HG03558 (cell line): Measurements from ENCODE around the gene MRPL19.

ENCODE experiments used
- ATAC-seq: cut with Tn5 transposase; IDR thresholded peaks from one replicate; pipeline ENCODE4 v1.9.1; 2021; ENCODE audit warnings: moderate number of reproducible peaks; ENCODE audit not compliant: unreplicated experiment; ENCODE audit errors: extremely low read depth

MRPL19 gene

DNA sequence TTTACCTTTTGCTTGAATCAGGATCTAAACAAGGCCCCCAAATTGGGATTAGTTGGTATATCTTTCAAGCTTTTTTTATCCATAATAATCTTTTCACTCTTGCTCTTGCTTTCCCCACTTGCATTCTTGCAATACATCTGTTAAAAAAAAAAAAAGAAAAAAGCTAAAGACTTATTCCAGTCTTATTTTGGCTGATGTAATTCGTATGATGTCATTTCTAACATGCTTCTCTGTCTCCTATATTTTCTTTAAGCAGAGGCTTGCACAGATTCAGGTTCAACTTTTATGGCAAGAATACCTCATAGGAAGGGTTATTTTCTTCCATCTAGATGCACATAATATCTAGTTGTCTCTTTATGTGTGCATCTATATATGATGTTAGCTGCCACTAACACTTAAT lies 73.9 kb downstream of the MRPL19 start:
- no peak for ATAC-seq

DNA sequence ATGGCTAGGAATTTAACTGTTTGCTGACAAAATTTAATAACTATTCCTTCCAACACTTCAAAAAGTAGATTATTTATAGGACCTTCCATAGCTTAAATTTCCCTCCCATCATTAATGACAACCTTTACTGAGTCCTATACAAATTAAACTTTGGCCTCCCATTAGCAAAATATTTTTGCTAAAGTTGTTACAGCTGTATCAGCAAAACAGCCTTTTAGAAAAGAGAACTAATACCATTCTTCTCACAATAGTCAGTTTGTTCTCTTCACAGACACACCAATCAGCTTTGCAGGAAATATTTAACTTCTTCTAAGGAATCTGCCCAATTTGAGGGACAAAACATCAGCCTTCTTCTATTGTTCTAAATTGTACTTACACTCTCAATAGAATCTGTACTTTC lies 76.1 kb downstream of the MRPL19 start:
- ATAC-seq, result no peak

DNA sequence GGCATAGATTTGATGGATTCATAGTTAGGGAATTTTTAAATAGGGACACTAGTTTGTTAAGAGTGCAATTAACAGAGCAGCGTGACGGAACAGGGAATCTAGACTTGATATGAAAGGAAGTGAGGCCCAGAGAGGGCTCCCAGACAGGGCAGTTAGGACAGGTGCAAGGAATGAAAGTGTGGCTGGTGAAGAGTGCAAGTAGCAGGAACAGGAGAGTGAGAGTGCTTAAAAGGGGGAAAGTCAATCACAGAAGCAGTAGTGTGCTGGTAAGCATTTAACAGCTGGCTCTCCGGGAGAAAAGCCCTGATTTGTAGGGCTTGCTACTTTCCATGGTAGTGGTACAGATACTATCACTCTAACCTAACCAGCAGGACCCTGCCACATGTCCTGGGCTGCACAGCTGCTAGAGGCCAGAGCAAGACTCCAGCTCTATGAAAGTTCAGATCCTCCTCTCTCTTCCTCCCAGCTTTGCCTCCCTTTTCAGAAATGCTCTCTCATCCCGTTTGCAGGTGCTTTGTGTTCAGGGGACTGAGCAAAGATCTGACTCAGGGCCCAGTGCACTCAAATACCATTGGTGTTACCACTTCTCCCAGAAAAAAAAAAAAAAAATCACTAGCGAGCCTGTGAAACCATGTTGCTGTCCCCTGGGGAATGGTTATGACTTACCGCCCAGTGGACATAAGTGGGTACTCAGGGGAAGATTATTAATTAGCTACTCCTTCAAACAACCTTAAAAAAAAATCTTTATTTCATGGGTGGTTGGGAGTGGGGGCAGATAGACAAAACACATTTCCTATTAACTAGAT lies 82.2 kb downstream of the MRPL19 start:
- no peak for ATAC-seq

DNA sequence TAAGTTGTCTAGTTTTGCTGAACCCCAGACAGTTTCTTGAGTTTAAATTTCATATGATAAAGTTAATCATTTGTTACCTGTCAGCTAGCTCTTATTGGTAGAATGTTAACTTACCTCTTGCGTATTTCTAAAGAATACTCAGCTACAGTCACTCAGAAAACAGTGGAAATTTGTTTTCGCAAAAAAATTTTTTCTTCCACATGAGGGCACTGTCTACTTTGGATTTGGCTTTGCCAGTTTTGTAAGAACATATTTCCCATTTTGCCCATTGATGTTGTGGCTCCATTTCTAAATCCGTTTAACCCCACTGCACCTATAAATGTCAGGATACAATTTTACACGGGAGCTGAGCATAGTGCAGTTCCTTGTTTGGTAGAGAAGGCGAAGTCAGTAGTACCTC lies 83.3 kb downstream of the MRPL19 start:
- ATAC-seq, result no peak

DNA sequence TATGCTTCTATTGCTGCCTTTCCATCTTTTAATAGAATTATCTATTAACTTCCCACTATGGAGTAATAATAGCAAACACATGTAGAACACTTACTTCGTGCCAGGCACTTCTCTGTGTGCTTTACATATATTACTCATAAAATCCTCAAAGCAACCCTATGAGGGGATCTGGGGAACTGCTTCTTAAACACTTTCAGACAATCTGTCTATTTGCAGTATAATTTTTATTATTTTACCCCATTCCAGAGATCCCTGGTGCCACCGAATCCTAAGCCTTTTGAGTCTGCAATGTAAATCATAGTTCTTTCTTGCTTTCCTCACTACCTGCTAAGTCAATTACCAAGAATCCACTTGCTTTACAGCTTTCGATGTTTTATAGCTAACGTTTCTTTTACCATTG lies 89.7 kb downstream of the MRPL19 start:
- ATAC-seq, result no peak

DNA sequence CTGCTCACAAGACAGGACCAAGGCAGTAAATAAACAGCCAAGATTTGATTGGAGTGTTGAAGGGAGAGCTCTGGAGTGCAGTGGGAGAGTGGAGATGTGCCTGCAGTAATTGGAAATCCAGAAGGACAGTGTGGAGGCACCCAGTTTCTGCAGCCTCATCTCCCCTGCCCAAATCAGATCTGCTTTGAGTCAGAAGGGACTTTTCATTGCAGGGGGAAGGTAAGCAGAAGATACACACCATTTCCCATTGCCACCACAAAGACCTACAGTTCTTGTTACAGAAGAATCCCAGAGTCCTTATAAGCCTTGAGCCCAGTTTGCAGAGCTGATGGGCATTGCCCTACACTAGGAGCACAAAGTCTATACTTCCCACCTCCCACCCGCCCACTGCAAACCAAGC lies 91.4 kb downstream of the MRPL19 start:
- ATAC-seq, result no peak
